GM19467 (cell line): Measurements from ENCODE around the gene SLC26A9.
"Not testable (repeated sequence)": the region's sequence is repeated elsewhere in the genome, so short reads cannot be mapped to it uniquely, and the experiment has no call there.

Source experiments
- ATAC-seq: cut with Tn5 transposase; IDR thresholded peaks from one replicate; pipeline ENCODE4 v1.9.1; 2021; ENCODE audit warnings: mild to moderate bottlenecking, moderate library complexity; ENCODE audit not compliant: unreplicated experiment

The SLC26A9 gene

DNA sequence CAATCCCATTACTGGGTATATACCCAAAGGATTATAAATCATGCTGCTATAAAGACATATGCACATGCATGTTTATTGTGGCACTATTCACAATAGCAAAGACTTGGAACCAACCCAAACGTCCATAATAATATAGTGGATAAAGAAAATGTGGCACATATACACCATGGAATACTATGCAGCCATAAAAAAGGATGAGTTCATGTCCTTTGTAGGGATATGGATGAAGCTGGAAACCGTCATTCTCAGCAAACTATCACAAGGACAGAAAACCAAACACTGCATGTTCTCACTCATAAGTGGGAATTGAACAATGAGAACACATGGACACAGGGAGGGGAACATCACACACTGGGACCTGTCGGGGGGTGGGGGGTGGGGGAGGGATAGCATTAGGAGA, 38.2 kb downstream of the SLC26A9 start:
- ATAC-seq = not testable (repeated sequence)

DNA sequence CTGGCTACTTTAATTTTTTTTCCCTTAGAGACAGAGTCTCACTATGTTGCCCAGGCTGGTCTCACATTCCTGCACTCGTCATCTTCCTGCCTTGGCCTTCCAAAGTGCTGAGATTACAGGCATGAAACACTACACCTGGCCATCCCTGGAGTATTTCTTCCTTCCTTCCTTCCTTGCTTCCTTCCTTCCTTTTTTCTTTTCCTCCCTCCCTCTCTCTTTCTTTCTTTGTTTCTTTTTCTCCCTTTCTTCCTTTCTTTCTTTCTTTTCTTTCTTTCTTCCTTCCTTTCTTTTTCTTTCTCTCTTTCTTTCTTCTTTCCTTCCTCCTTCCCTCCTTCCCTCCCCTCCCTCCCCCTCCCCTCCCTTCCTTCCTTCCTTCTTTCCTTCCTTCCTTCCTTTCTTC, 46.9 kb downstream of the SLC26A9 start:
- ATAC-seq = no peak

- not testable (repeated sequence) for ATAC-seq
Measured at GRCh38 chr1:205894119-205894518, 49.1 kb downstream of the SLC26A9 start.

DNA sequence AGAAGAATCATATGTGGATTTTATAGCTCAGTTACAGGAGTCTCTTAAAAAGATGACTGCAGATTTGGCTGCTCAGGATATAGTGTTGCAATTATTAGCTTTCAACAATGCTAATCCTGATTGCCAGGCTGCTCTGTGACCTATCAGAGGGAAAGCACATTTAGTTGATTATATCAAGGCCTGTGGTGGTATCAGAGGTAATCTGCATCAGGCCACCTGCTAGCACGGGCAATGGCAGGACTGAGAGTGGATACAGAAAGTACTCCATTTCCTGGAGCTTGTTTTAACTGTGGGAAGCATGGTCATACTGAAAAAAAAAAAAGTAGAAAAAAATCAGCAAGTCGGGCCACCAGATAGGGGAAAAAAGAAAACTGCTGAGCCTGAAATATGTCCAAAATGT, 51.1 kb downstream of the SLC26A9 start:
- not testable (repeated sequence) for ATAC-seq

DNA sequence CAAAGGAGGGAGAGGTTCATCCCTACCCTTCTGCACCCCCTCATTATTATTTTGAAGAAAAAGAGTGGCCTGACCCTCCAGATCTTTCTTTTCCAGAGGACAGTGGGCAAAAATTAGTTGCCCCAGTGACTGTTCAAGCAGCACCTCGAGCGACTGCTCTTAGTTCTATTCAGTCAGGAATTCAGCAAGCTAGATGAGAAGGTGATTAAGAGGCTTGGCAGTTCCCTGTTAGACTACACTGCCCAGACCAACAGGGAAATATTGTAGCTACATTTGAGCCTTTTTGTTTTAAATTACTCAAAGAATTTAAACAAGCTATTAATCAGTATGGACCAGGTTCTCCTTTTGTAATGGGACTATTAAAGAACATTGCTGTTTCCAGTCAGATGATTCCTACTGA, 51.8 kb downstream of the SLC26A9 start:
- ATAC-seq = not testable (repeated sequence)

DNA sequence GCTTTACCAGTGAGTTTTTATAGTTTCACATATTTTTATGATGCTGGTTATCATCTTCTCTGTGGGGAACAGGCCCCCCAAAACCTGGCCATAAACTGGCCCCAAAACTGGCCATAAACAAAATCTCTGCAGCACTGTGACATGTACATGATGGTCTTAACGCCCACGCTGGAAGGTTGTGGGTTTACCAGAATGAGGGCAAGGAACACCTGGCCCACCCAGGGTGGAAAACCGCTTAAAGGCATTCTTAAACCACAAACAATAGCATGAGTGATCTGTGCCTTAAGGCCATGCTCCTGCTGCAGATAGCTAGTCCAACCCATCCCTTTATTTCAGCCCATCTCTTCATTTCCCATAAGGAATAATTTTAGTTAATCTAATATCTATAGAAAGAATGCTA, 52.6 kb downstream of the SLC26A9 start:
- not testable (repeated sequence) for ATAC-seq

DNA sequence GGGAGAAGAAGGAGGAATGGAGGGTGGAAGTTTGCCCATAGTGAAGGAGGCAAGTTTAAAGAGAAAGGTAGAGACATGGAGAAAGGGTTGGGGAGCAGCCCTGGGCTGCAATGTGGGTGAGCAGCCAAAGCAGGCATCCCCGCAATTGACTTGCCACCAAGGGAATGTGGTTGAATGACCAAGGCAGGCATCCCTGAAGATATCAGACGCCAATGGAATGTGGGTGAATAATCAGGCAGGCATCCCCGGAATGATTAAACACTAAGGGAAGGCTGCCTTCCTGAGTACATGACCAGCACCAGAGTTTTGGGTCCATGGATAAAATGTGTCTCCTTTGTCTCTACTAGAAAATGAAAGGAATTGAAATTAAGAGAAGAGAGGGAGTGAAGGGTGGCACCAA, 53.5 kb downstream of the SLC26A9 start:
- ATAC-seq = not testable (repeated sequence)

GRCh38 chr1:205889006-205889405, 54.2 kb downstream of the SLC26A9 start:
- ATAC-seq = not testable (repeated sequence)

DNA sequence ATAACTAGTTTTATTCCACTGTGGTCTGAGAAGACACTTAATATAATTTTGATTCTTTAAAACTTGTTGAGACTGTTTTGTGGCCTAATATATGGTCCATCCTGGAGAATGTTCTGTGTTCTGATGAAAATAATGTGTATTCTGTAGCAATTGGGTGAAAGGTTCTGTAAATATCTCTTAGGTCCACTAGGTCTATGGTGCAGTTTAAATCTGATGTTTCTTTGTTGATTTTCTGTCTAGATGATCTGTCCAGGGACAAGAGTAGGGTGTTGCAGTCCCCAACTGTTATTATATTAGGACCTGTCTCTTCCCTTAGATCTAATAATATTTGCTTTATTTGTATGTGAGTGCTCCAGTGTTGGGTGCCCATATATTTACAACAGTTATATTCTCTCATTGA, 59.5 kb downstream of the SLC26A9 start:
- no peak for ATAC-seq

GRCh38 chr1:205880923-205881322, 62.3 kb downstream of the SLC26A9 start:
- no peak for ATAC-seq

- ATAC-seq = no peak
Measured at GRCh38 chr1:205879974-205880373, 63.3 kb downstream of the SLC26A9 start.

GRCh38 chr1:205878026-205878425, 65.2 kb downstream of the SLC26A9 start:
- ATAC-seq = no peak

DNA sequence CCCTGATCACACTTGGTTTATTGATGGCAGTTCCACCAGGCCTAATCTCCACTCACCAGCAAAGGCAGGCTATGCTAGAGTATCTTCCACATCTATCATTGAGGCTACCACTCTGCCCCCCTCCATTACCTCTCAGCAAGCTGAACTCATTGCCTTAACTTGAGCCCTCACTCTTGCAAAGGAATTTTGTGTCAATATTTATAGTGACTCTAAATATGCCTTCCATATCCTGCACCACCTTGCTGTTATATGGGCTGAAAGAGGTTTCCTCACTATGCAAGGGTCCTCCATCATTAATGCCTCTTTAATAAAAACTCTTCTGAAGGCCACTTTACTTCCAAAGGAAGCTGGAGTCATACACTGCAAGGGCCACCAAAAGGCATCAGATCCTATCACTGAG, 70.1 kb downstream of the SLC26A9 start:
- ATAC-seq = not testable (repeated sequence)

DNA sequence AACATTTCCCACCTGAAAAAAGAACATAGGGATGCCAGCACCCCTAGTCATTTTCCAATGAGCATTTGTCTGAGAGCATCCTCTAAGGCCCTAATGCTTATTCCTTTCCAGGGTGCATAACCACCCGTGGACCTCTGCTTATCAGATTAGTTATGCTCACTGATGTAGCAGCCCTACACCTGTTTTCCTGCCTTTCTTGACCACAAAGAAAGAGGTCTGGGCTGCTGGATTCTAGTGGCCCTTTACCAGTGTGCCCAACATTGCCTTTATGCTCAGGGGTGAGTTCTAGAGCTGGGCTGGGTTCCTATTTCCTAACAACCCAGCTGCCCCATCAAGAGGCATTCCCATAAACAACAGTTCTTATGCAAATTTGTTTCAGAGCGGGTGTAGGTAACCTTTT, 73.0 kb downstream of the SLC26A9 start:
- ATAC-seq = no peak
